Measurements from ENCODE around the gene LMTK2. TPM values are rescaled to one million over a fixed set of nuclear protein-coding genes. Genes with fewer than 3 reads are reported as not detected.

LMTK2 gene
- total RNA-seq, 1 donor from 2014 or later = 19.2 TPM

DNA sequence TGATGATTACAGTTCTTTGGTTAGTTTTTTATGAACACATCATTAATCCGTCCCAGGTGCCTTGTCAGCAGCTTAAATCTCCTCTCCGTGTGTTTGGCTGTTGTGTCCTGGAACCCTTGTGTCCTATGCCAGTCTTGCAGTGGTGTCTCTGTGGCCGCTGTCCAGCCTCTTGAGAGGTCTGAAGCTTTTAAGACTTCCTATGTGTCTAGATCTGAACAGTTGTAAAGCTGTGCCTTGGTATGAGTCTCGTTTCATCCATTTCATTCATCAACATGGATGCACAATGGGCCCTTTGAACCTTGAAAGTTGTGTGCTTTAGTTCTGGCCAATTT lies 16.7 kb downstream of the LMTK2 start:
- Mint-ChIP-seq H3K4me1 (peaks cover 23% of the 10 kb centered on the region), H3K4me3 (no peak overlapping the region), H3K36me3 (ENCODE audit: low read depth) (no peaks in the 10 kb centered on the region), H3K27me3 (ENCODE audit: low read depth) (no peaks in the 10 kb centered on the region), H3K9me3 (no peaks in the 10 kb centered on the region), H3K27ac (ENCODE audit: unreplicated experiment) (no peak overlapping the region)
- no peak for DNase-seq (ENCODE audit: low read depth, low spot score)
- TF ChIP-seq CTCF (conservative IDR thresholded peaks at IDR 0.05) = no peak

DNA sequence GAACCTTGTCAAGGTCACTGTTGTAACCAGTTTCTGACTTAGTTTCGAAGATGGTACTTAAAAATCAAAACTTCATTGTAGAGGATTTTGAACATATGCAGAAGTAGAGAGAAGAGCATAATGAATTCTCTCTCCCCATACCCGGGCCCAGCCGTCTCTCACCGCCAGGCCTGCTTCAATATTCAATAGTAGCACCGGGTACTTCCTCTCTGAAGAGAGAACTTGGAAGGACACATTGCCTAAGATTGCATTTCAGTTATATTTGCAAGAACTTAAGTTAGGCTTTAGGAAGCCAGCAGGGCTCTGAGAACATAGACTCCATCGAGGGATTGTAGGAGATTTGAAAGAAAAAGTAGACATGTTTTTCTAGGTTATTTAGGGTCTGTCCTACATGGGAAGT lies 19.1 kb downstream of the LMTK2 start:
- no peak for DNase-seq (ENCODE audit: low read depth, low spot score)

GRCh38 chr7:98126311-98127142 lies 19.9 kb downstream of the LMTK2 start:
- no peak for TF ChIP-seq CTCF (conservative IDR thresholded peaks at IDR 0.05)
- Mint-ChIP-seq H3K27me3 (ENCODE audit: low read depth) (no peaks in the 10 kb centered on the region), H3K36me3 (ENCODE audit: low read depth) (no peaks in the 10 kb centered on the region), H3K9me3 (no peaks in the 10 kb centered on the region), H3K4me3 (no peak overlapping the region), H3K4me1 (peaks cover 26% of the 10 kb centered on the region), H3K27ac (ENCODE audit: unreplicated experiment) (no peak overlapping the region)
- no peak for DNase-seq (ENCODE audit: low read depth, low spot score)

More for the DNA sequence above, 19.1 kb downstream of the LMTK2 start:
- Mint-ChIP-seq H3K4me3 (no peak overlapping the region), H3K36me3 (ENCODE audit: low read depth) (no peaks in the 10 kb centered on the region), H3K4me1 (peaks cover 19% of the 10 kb centered on the region), H3K9me3 (no peaks in the 10 kb centered on the region), H3K27ac (ENCODE audit: unreplicated experiment) (no peak overlapping the region), H3K27me3 (ENCODE audit: low read depth) (no peaks in the 10 kb centered on the region)
- no peak for TF ChIP-seq CTCF (conservative IDR thresholded peaks at IDR 0.05)

DNA sequence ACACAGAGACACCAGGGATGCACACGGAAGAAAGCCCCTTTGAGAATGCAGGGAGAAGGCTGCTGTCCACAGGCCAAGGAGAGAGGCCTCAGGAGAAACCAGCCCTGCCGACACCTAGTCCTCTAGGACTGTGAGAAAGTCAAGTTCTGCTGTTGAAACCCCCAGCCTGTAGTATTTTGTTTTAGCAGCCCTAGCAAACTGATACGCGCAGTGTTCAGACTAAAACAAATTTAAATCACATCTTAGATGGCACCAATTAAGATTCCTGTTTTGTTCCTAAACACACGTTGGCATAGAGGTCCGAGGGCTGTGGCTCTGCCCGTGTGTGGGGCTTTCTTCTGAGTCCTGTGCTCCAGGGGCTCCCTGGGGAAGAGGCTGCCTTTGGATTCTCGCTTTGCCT lies 21.7 kb downstream of the LMTK2 start:
- H3K4me3 Mint-ChIP-seq = no peak overlapping the region
- no peaks in the 10 kb centered on the region for H3K36me3 Mint-ChIP-seq (ENCODE audit: low read depth)
- no peak for DNase-seq (ENCODE audit: low read depth, low spot score)
- TF ChIP-seq CTCF (conservative IDR thresholded peaks at IDR 0.05) = no peak
- no peaks in the 10 kb centered on the region for H3K9me3 Mint-ChIP-seq
- H3K27me3 Mint-ChIP-seq (ENCODE audit: low read depth) = no peaks in the 10 kb centered on the region
- H3K4me1 Mint-ChIP-seq = peaks cover 29% of the 10 kb centered on the region
- no peak overlapping the region for H3K27ac Mint-ChIP-seq (ENCODE audit: unreplicated experiment)

DNA sequence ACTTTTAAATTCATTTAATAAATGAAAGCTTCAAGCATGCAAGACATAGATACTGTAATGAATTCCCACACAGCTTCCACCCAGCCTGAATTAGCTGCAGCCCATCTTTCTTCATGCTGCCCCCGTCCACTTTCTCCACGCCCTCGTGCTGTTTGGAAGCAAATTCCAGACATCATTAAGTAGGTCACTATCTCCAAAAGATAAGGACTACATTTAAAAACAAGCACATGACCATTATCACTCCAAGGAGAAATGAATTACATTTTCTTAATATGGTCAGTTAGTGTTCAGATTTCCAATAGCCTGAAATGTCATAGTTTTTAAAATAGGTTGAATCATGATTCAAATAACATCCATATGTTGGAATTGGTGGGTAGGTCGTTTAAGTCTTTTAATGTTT lies 24.3 kb downstream of the LMTK2 start:
- DNase-seq (ENCODE audit: low read depth, low spot score) = no peak
- Mint-ChIP-seq H3K4me3 (no peak overlapping the region), H3K9me3 (no peaks in the 10 kb centered on the region), H3K27me3 (ENCODE audit: low read depth) (no peaks in the 10 kb centered on the region), H3K4me1 (peaks cover 46% of the 10 kb centered on the region), H3K36me3 (ENCODE audit: low read depth) (no peaks in the 10 kb centered on the region), H3K27ac (ENCODE audit: unreplicated experiment) (no peak overlapping the region)
- no peak for TF ChIP-seq CTCF (conservative IDR thresholded peaks at IDR 0.05)
